ENCODE results near the gene CSNK2A2. TPM values are rescaled to one million over a fixed set of nuclear protein-coding genes. Genes with fewer than 3 reads are reported as not detected.

Gene CSNK2A2
- polyA plus RNA-seq (ENCODE audit: low read depth in 6 of 6): 10 to 100 TPM in 3 of 6 donors, 1 to 10 TPM in 3; 5.9 to 12.2 (median 9.9) TPM

DNA sequence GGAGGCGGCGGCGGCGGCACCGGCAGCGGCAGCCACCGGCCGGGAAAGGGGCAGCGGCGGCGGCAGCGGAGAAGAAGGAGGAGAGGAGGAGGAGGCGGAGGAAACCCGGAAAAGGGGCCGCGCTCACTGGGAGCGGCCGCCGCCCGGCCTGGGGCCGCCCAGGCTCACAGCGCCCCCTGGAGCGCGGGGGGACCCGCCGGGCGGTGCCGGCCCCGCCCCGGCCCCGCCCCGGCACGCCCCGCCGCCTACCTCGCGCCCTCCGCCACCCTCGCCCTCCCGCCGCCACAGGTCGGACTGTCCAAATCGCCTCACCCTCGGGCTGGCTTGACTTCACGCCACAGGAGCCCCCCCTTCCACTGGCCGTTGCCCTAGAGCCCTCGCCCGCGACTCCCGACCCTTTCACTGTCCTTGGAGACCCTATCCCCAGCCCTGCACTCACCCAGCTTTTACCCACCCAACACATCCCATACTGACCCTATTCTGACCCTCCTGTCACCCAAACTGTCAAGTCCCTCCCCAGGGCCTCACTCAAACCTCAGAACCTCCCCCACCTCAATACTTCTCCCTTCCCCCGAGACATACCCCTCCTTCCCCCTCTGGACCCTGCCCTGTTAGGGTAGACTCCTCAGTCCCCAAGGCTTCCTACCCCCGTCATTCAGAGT, at the start of gene CSNK2A2:
CSNK2A2 (minus strand) TSS at position 85 of the 662 bp plus-strand sequence. CDS start 370 bp downstream, outside the sequence.
- peak within 1 kb of the TSS in 5 of 6 donors; percentile 62 to 94 (median 78) for H3K27ac Mint-ChIP-seq
- H3K36me3 Mint-ChIP-seq: peaks cover 0 to 9% of the 10 kb centered on the region in 2 donors
- ATAC-seq (ENCODE audit: low read depth in 2 of 2): peak; percentile 94 to 96
- H3K4me1 Mint-ChIP-seq: peaks cover 27 to 44% (median 28%) of the 10 kb centered on the region in 3 donors
- peak; percentile 63 for DNase-seq
- peak within 1 kb of the TSS; percentile 85 to 95 (median 90) for H3K4me3 Mint-ChIP-seq
- no peaks in the 10 kb centered on the region for H3K9me3 Mint-ChIP-seq
- H3K27me3 Mint-ChIP-seq: peaks cover 9 to 18% (median 14%) of the 10 kb centered on the region in 3 donors

- peaks cover 24 to 51% (median 32%) of the 10 kb centered on the region in 3 donors for H3K27me3 Mint-ChIP-seq
- peak overlapping the region in 3 of 8 donors; percentile 33 to 67 (median 40) for H3K4me3 Mint-ChIP-seq
- peak overlapping the region in 5 of 6 donors; percentile 4 to 30 (median 20) for H3K27ac Mint-ChIP-seq
- ATAC-seq (ENCODE audit: low read depth in 2 of 2) (peak; percentile 94 to 98), DNase-seq (peak; percentile 39)
- peaks cover 0 to 4% (median 0%) of the 10 kb centered on the region in 7 donors for H3K9me3 Mint-ChIP-seq
- no peaks in the 10 kb centered on the region for H3K36me3 Mint-ChIP-seq
- H3K4me1 Mint-ChIP-seq: peaks cover 7 to 16% (median 11%) of the 10 kb centered on the region in 3 donors
Observed at GRCh38 chr16:58243528-58244004, 45.7 kb upstream of the CSNK2A2 start.

DNA sequence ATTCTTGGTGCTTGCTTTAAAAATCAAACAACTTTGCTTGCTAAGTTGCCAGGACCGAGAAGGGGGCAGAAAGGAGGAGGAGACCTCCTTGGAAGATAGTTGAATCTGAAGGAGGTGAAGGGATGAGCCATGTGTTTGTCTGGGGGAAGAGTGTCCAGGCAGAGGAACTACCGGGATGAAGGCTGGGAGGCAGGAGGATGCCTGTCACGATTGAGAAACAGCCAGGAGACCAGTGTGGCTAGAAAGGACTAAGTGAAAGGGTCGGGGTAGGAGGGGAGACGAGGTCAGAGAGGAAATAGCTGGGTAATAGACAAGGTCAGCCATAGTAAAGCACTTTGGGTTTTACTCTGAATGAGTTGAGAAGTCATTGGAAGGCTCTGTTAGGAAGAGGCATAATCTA, 38.9 kb upstream of the CSNK2A2 start:
- Mint-ChIP-seq H3K27ac (peak overlapping the region in 2 of 6 donors; percentile 78 to 93), H3K4me1 (peaks cover 12 to 14% (median 13%) of the 10 kb centered on the region in 3 donors), H3K4me3 (peak overlapping the region in 5 of 8 donors; percentile 17 to 87 (median 83)), H3K9me3 (peaks cover 0 to 3% (median 0%) of the 10 kb centered on the region in 7 donors), H3K27me3 (peaks cover 34 to 52% (median 44%) of the 10 kb centered on the region in 3 donors), H3K36me3 (no peaks in the 10 kb centered on the region)
- DNase-seq: no peak
- no peak for ATAC-seq (ENCODE audit: low read depth in 2 of 2)

GRCh38 chr16:58236231-58236690, 38.4 kb upstream of the CSNK2A2 start:
- H3K4me1 Mint-ChIP-seq: peaks cover 12 to 14% (median 13%) of the 10 kb centered on the region in 3 donors
- H3K27me3 Mint-ChIP-seq: peaks cover 29 to 47% (median 38%) of the 10 kb centered on the region in 3 donors
- H3K4me3 Mint-ChIP-seq: peak overlapping the region; percentile 69 to 90 (median 84)
- H3K9me3 Mint-ChIP-seq: peaks cover 0 to 1% (median 0%) of the 10 kb centered on the region in 7 donors
- ATAC-seq (ENCODE audit: low read depth in 2 of 2): peak; percentile 77 to 81
- peak; percentile 33 for DNase-seq
- peak overlapping the region in 1 of 6 donors; percentile 93 for H3K27ac Mint-ChIP-seq
- H3K36me3 Mint-ChIP-seq: no peaks in the 10 kb centered on the region

GRCh38 chr16:58235663-58236062, 37.8 kb upstream of the CSNK2A2 start:
- Mint-ChIP-seq H3K36me3 (no peaks in the 10 kb centered on the region), H3K4me3 (peak overlapping the region in 6 of 8 donors; percentile 58 to 89 (median 82)), H3K9me3 (peaks cover 0 to 1% (median 0%) of the 10 kb centered on the region in 7 donors), H3K27ac (no peak overlapping the region), H3K27me3 (peaks cover 32 to 45% (median 36%) of the 10 kb centered on the region in 3 donors), H3K4me1 (peaks cover 12 to 14% (median 13%) of the 10 kb centered on the region in 3 donors)
- DNase-seq: no peak
- no peak for ATAC-seq (ENCODE audit: low read depth in 2 of 2)

DNA sequence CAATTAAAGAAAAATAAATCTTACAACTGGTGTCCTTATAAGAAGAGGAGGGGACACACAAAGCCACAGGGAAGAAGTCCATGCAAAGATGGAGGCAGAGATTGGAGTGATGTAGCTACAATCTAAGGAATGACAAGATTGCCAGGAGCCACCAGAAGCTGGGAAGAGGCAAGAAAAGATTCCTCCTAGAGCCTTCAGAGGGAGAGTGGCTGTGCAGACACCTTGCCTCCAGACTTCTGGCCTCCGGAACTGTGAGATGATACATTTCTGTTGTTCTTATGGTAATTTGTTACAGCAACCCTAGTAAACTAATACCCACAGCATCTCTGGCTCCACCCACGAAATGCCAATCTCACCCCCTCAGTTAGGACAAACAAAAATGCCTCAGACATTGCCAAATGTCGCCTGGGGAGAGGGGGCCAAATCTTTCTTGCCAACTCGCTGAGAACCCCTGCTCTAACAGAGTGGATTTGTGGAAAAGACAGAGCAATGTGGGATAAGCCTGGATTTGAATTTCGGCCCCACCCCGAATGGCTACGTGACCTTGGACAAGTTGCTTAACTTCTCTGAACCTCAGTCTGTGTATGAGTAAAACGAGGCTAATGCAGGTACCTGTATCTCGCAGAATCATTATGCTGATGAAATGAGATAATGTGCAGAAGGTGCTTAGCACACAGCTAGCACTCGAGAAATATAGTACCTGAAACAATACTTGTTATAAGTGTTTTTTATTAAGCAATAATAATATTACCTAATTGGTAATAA, 37.1 kb upstream of the CSNK2A2 start:
- DNase-seq: no peak
- H3K4me3 Mint-ChIP-seq: peak overlapping the region in 3 of 8 donors; percentile 28 to 41 (median 36)
- H3K27ac Mint-ChIP-seq: peak overlapping the region in 1 of 6 donors; percentile 12
- H3K9me3 Mint-ChIP-seq: peaks cover 0 to 1% (median 0%) of the 10 kb centered on the region in 7 donors
- peaks cover 29 to 39% (median 32%) of the 10 kb centered on the region in 3 donors for H3K27me3 Mint-ChIP-seq
- peaks cover 12 to 14% (median 13%) of the 10 kb centered on the region in 3 donors for H3K4me1 Mint-ChIP-seq
- H3K36me3 Mint-ChIP-seq: no peaks in the 10 kb centered on the region
- no peak for ATAC-seq (ENCODE audit: low read depth in 2 of 2)

- Mint-ChIP-seq H3K27me3 (peaks cover 19 to 26% (median 24%) of the 10 kb centered on the region in 3 donors), H3K4me1 (no peaks in the 10 kb centered on the region), H3K36me3 (no peaks in the 10 kb centered on the region), H3K4me3 (no peak overlapping the region), H3K9me3 (no peaks in the 10 kb centered on the region), H3K27ac (no peak overlapping the region)
- ATAC-seq (ENCODE audit: low read depth in 2 of 2) (no peak), DNase-seq (no peak)
Observed at GRCh38 chr16:58230259-58230658, 32.4 kb upstream of the CSNK2A2 start.

GRCh38 chr16:58226790-58227189, 28.9 kb upstream of the CSNK2A2 start:
- Mint-ChIP-seq H3K27me3 (peaks cover 27 to 33% (median 32%) of the 10 kb centered on the region in 3 donors), H3K9me3 (no peaks in the 10 kb centered on the region), H3K27ac (no peak overlapping the region), H3K4me1 (no peaks in the 10 kb centered on the region), H3K4me3 (no peak overlapping the region), H3K36me3 (no peaks in the 10 kb centered on the region)
- no peak for ATAC-seq (ENCODE audit: low read depth in 2 of 2)
- DNase-seq: no peak

DNA sequence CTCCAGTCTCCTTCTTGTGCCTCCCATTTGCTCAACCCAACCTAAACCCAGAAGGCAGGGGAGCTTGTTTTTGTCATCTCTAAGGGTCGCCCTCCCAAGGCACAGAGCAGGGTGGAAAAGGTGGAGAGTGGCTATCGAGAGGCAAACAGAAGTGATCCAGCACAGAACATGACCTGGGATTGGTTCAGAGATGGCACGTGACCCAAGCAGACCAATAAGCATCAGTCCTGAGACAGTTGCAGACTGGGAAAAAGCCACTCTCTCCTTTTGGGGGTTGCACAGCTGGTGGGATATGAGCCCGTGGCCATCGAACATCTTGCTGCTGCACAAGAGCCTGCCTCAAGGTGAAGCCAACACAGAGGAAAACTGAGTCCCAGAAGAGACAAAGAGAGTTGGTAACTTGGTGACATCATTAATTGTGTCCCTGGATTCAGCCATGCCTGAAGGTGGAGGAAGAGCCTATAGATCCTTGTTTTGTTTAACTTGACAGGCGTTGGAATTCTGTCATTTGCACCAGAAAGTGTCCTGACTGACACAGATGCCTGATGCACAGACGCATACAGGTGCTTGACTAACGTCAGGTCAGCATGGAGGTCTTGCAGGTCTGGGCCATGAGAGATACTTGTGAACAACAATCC, 28.2 kb upstream of the CSNK2A2 start:
- Mint-ChIP-seq H3K27ac (no peak overlapping the region), H3K9me3 (no peaks in the 10 kb centered on the region), H3K4me3 (no peak overlapping the region), H3K4me1 (no peaks in the 10 kb centered on the region), H3K27me3 (peaks cover 28 to 33% (median 32%) of the 10 kb centered on the region in 3 donors), H3K36me3 (no peaks in the 10 kb centered on the region)
- DNase-seq: no peak
- no peak for ATAC-seq (ENCODE audit: low read depth in 2 of 2)

- H3K4me1 Mint-ChIP-seq: no peaks in the 10 kb centered on the region
- peaks cover 0 to 11% of the 10 kb centered on the region in 2 donors for H3K36me3 Mint-ChIP-seq
- ATAC-seq (ENCODE audit: low read depth in 2 of 2): no peak
- no peak overlapping the region for H3K4me3 Mint-ChIP-seq
- DNase-seq: no peak
- peaks cover 28 to 62% (median 50%) of the 10 kb centered on the region in 3 donors for H3K27me3 Mint-ChIP-seq
- peak overlapping the region in 1 of 6 donors; percentile 4 for H3K27ac Mint-ChIP-seq
- H3K9me3 Mint-ChIP-seq: peaks cover 0 to 15% (median 4%) of the 10 kb centered on the region in 7 donors
Observed at GRCh38 chr16:58222532-58223316, 24.8 kb upstream of the CSNK2A2 start.

- DNase-seq (no peak), ATAC-seq (ENCODE audit: low read depth in 2 of 2) (no peak)
- H3K9me3 Mint-ChIP-seq: peaks cover 0 to 24% (median 4%) of the 10 kb centered on the region in 7 donors
- H3K27me3 Mint-ChIP-seq: peaks cover 28 to 57% (median 41%) of the 10 kb centered on the region in 3 donors
- H3K4me3 Mint-ChIP-seq: no peak overlapping the region
- H3K36me3 Mint-ChIP-seq: peaks cover 11 to 12% of the 10 kb centered on the region in 2 donors
- H3K27ac Mint-ChIP-seq: no peak overlapping the region
- H3K4me1 Mint-ChIP-seq: no peaks in the 10 kb centered on the region
Observed at GRCh38 chr16:58219432-58219831, 21.5 kb upstream of the CSNK2A2 start.

DNA sequence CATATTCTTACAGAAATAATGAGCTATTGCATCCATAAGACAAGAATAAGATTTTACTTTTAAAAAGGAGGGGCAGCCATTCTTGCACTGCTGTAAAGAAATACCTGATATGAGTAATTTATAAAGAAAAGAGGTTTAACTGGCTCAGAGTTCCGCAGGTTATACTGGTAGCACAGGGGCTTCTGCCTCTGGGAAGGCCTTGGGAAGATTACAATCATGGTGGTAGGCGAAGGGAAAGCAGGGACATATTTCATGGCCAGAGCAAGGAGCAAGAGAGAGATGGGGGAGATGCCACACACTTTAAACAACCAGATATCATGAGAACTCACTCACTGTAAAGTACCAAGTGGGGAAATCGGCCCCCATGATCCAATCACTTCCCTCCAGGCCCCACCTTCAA, 20.9 kb upstream of the CSNK2A2 start:
- H3K36me3 Mint-ChIP-seq: peaks cover 11 to 12% of the 10 kb centered on the region in 2 donors
- peaks cover 0 to 24% (median 4%) of the 10 kb centered on the region in 7 donors for H3K9me3 Mint-ChIP-seq
- H3K27me3 Mint-ChIP-seq: peaks cover 28 to 50% (median 34%) of the 10 kb centered on the region in 3 donors
- no peak for ATAC-seq (ENCODE audit: low read depth in 2 of 2)
- no peaks in the 10 kb centered on the region for H3K4me1 Mint-ChIP-seq
- no peak overlapping the region for H3K4me3 Mint-ChIP-seq
- no peak for DNase-seq
- peak overlapping the region in 1 of 6 donors; percentile 16 for H3K27ac Mint-ChIP-seq

All from naive B cell (primary cell).